ENCODE results near the gene PIK3R5. TPM values are rescaled to one million over a fixed set of nuclear protein-coding genes. Genes with fewer than 3 reads are reported as not detected.

PIK3R5 gene
- total RNA-seq, 2 experiments from 2014 or later: 0.76 to 1.5 TPM

- Histone ChIP-seq H3K27ac (ENCODE audit: low read depth, low read length, poor library complexity, severe bottlenecking) (no peak overlapping the region), H3K9me2 (ENCODE audit: insufficient read depth, low read length) (no peaks in the 10 kb centered on the region), H4K20me1 (ENCODE audit: insufficient read depth, low read length) (no peaks in the 10 kb centered on the region), H2AFZ (ENCODE audit: low read length) (no peak overlapping the region), H3K4me3 (ENCODE audit: low read depth, low read length, poor library complexity, severe bottlenecking) (no peak overlapping the region), H3K9me3 (ENCODE audit: low read length) (no peaks in the 10 kb centered on the region), H3K36me3 (ENCODE audit: insufficient read depth, low read length) (no peaks in the 10 kb centered on the region), H3K79me2 (ENCODE audit: insufficient read depth, low read depth, low read length) (no peaks in the 10 kb centered on the region), H3K4me2 (ENCODE audit: low read length) (no peak overlapping the region), H3K4me1 (ENCODE audit: insufficient read depth, low read length, poor library complexity, severe bottlenecking) (peaks cover 6% of the 10 kb centered on the region)
- CTCF ChIA-PET (ENCODE audit: unreplicated experiment): no interaction called here
- POLR2A ChIA-PET: interaction anchor here (0.6 kb wide), 1 partner anchor 692 kb away, joined by 5 read pairs; no protein-coding TSS in a partner anchor
- TF ChIP-seq EZH2phosphoT487 (IDR thresholded peaks at IDR 0.05; ENCODE audit: borderline replicate concordance, low read depth, low read length): no peak
- TF ChIP-seq, protein P1, sequence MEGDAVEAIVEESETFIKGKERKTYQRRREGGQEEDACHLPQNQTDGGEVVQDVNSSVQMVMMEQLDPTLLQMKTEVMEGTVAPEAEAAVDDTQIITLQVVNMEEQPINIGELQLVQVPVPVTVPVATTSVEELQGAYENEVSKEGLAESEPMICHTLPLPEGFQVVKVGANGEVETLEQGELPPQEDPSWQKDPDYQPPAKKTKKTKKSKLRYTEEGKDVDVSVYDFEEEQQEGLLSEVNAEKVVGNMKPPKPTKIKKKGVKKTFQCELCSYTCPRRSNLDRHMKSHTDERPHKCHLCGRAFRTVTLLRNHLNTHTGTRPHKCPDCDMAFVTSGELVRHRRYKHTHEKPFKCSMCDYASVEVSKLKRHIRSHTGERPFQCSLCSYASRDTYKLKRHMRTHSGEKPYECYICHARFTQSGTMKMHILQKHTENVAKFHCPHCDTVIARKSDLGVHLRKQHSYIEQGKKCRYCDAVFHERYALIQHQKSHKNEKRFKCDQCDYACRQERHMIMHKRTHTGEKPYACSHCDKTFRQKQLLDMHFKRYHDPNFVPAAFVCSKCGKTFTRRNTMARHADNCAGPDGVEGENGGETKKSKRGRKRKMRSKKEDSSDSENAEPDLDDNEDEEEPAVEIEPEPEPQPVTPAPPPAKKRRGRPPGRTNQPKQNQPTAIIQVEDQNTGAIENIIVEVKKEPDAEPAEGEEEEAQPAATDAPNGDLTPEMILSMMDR (conservative IDR thresholded peaks at IDR 0.05; ENCODE audit: low read length): no peak
- intact Hi-C loops (cut with micrococcal nuclease; ENCODE audit: unreplicated experiment): no loop called here
- no peak for DNase-seq (ENCODE audit: low spot score)
- no TSS peak for BruUV-seq (replicated peaks)
Observed at GRCh38 chr17:8957721-8958120, 7.8 kb downstream of the PIK3R5 start.

- Histone ChIP-seq H3K27ac (ENCODE audit: low read depth, low read length, poor library complexity, severe bottlenecking) (no peak overlapping the region), H2AFZ (ENCODE audit: low read length) (no peak overlapping the region), H3K9me2 (ENCODE audit: insufficient read depth, low read length) (no peaks in the 10 kb centered on the region), H3K4me3 (ENCODE audit: low read depth, low read length, poor library complexity, severe bottlenecking) (no peak overlapping the region), H4K20me1 (ENCODE audit: insufficient read depth, low read length) (no peaks in the 10 kb centered on the region), H3K4me2 (ENCODE audit: low read length) (no peak overlapping the region), H3K36me3 (ENCODE audit: insufficient read depth, low read length) (no peaks in the 10 kb centered on the region), H3K9me3 (ENCODE audit: low read length) (no peaks in the 10 kb centered on the region), H3K79me2 (ENCODE audit: insufficient read depth, low read depth, low read length) (no peaks in the 10 kb centered on the region), H3K4me1 (ENCODE audit: insufficient read depth, low read length, poor library complexity, severe bottlenecking) (peaks cover 6% of the 10 kb centered on the region)
- TF ChIP-seq, protein P1 (conservative IDR thresholded peaks at IDR 0.05; ENCODE audit: low read length): no peak
- no peak for TF ChIP-seq EZH2phosphoT487 (IDR thresholded peaks at IDR 0.05; ENCODE audit: borderline replicate concordance, low read depth, low read length)
- no peak for DNase-seq (ENCODE audit: low spot score)
- no TSS peak for BruUV-seq (replicated peaks)
- ChIA-PET POLR2A (no interaction called here), CTCF (ENCODE audit: unreplicated experiment) (no interaction called here)
- intact Hi-C loops (cut with micrococcal nuclease; ENCODE audit: unreplicated experiment): no loop called here
Observed at GRCh38 chr17:8956465-8956902, 9.0 kb downstream of the PIK3R5 start.

DNA sequence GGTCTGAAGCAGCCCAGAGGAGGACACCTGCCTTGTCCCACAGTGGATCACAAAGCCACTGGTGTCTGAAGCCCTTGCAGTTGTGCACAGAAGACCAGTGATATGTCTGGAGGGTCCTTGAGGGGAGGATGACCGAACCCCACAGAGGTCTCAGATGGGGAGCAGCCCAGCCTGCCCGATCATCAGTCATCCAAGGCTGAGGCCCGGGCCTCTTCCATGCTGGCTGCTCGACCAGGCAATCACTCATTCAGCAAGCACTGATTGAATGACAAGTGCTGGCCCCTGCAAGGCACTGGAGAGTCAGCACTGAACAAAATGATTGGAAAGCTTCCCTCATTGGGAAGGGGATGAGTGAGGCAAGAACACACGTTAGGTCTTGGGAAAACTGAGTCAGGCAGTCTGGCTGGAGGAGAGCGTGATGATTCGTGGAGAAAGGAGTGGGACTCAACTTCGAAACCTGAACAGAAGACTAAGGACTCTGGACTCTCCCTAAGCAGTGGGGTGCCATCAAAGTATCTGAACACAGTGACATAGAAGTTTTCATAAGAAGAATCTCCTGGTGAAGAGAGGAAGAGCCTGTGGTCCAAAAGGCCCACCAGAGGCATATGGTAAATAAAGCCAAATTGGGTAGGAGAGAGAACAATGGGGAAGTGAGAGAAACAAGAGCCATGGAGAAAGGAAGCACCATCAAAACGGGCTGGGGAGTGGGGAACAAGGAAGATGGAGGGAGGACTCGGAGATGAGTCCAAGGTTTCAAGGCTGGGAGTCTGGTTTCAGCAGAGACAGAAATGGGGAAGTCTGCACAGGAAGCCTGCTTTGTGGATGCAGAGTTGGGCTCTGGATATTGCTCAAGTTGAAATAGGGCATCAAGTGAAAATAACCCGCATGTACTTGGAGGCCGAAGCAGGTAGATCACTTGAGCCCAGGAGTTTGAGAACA lies 10.2 kb downstream of the PIK3R5 start:
- H3K79me2 ChIP-seq (ENCODE audit: insufficient read depth, low read depth, low read length): no peaks in the 10 kb centered on the region
- no TSS peak for BruUV-seq (replicated peaks)

More for the DNA sequence above, 10.2 kb downstream of the PIK3R5 start:
- no peak overlapping the region for H3K4me3 ChIP-seq (ENCODE audit: low read depth, low read length, poor library complexity, severe bottlenecking)
- ChIA-PET CTCF (ENCODE audit: unreplicated experiment) (no interaction called here), POLR2A (interaction anchor here (0.7 kb wide), 1 partner anchor 921 kb away, joined by 5 read pairs; no protein-coding TSS in a partner anchor)
- no peaks in the 10 kb centered on the region for H3K9me2 ChIP-seq (ENCODE audit: insufficient read depth, low read length)
- H3K27ac ChIP-seq (ENCODE audit: low read depth, low read length, poor library complexity, severe bottlenecking): no peak overlapping the region
- H3K36me3 ChIP-seq (ENCODE audit: insufficient read depth, low read length): no peaks in the 10 kb centered on the region
- no peaks in the 10 kb centered on the region for H4K20me1 ChIP-seq (ENCODE audit: insufficient read depth, low read length)
- no peak for DNase-seq (ENCODE audit: low spot score)
- TF ChIP-seq EZH2phosphoT487 (IDR thresholded peaks at IDR 0.05; ENCODE audit: borderline replicate concordance, low read depth, low read length): no peak
- TF ChIP-seq, protein P1 (conservative IDR thresholded peaks at IDR 0.05; ENCODE audit: low read length): no peak
- H3K4me1 ChIP-seq (ENCODE audit: insufficient read depth, low read length, poor library complexity, severe bottlenecking): peaks cover 6% of the 10 kb centered on the region
- no peak overlapping the region for H2AFZ ChIP-seq (ENCODE audit: low read length)
- intact Hi-C loops (cut with micrococcal nuclease; ENCODE audit: unreplicated experiment): no loop called here
- no peak overlapping the region for H3K4me2 ChIP-seq (ENCODE audit: low read length)
- no peaks in the 10 kb centered on the region for H3K9me3 ChIP-seq (ENCODE audit: low read length)

Measured in OCI-LY7 (cell line).